K562 (cell line): ENCODE data around the gene RHOA.

Experiments
- KDM1A ChIP-seq, 2 experiments: fragments of 450-650 bp; IDR thresholded peaks; 2 replicates each; pipeline ENCODE4 v1.6.1; 2016; ENCODE audit warnings: mild to moderate bottlenecking in 2 of 2
- ZNF589 ChIP-seq: fragments of 200-800 bp; sonication (Bioruptor generic); IDR thresholded peaks from 2 replicates; pipeline ENCODE4 v1.6.1; 2016; ENCODE audit warnings: low read depth, missing genetic modification characterization, missing compliant biosample characterization
- ZNF707 ChIP-seq: fragments of 250-450 bp; sonication (Bioruptor Pico); conservative IDR thresholded peaks from 2 replicates; pipeline ENCODE4 v1.8.0; 2022; ENCODE audit warnings: inconsistent platforms, mild to moderate bottlenecking, moderate library complexity

DNA sequence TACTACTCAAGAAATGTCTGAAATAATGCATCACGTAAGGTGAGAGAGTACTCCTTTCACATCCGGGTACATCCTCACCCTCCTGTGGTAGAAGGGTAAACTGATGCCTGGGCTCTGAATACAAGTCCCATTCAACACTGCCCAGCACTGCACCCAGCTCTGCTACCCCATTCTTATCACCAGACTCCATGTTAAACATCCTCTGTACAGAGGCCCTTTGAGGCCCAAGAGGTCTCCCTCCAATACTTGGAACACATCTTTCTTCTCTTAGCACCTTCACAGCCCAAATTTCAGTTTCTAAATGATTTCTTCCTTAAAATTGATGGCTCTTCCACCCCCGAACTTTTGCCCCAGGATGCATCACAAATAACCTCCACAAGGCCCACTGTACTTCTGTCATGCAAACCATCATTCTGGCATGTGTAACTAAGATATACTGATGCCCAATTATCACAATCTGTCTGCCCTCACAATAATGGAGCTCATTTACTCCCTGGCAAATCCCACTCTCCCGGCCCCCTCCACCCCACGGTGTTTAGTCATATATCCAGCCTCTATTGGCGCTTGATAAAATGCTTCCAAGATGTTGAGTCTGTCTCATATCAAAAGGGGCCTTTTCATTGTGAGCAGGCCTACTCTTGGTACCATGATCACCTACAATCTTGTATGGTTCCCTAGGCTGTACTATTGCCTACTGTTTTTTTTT is 41.0 kb downstream of the RHOA start:
- TF ChIP-seq KDM1A (IDR thresholded peaks at IDR 0.05) (no peak), ZNF589 (no peak), ZNF707 (CRISPR knock-in tag) (no peak)
